Measurements from ENCODE around the gene SEC22A. TPM values are rescaled to one million over a fixed set of nuclear protein-coding genes. Genes with fewer than 3 reads are reported as not detected.

SEC22A gene
- total and polyA plus RNA-seq, 9 donors, result 10.2 to 45.3 (median 19.9) TPM

DNA sequence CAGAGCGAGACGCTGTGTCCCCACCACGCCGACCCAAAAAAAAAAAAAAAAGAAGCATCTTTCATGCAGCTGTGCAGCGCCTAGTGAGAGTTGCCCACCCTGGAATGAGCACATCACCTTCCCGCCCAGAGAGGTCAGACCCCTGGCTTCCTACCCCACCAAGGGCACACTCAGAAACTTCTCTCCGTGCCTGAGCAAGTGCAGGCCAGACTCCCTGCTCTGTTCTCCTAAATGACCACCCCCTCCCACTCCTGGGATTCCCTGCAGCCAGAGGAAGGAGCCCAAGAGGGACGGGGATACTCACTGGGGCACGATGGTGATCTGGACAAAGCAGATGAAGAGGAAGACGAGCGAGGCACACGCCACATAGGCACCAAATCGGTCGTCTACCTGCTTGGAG lies 116.0 kb downstream of the SEC22A start:
- Histone ChIP-seq H3K27ac (no peak overlapping the region), H3K27me3 (no peaks in the 10 kb centered on the region), H3K9me3 (no peaks in the 10 kb centered on the region), H3K4me1 (ENCODE audit: insufficient read depth) (no peaks in the 10 kb centered on the region), H3K36me3 (no peaks in the 10 kb centered on the region), H3K4me3 (no peak overlapping the region)
- WGBS, 3 donors, result 90 to 94% (median 92%) methylated on average over 14 of the region's 14 CpGs
- no peak for DNase-seq
- intact Hi-C loops (cut with DNase I), result no loop called here
- TF ChIP-seq POLR2A (IDR thresholded peaks at IDR 0.05), result no peak
- TF ChIP-seq, protein P1, sequence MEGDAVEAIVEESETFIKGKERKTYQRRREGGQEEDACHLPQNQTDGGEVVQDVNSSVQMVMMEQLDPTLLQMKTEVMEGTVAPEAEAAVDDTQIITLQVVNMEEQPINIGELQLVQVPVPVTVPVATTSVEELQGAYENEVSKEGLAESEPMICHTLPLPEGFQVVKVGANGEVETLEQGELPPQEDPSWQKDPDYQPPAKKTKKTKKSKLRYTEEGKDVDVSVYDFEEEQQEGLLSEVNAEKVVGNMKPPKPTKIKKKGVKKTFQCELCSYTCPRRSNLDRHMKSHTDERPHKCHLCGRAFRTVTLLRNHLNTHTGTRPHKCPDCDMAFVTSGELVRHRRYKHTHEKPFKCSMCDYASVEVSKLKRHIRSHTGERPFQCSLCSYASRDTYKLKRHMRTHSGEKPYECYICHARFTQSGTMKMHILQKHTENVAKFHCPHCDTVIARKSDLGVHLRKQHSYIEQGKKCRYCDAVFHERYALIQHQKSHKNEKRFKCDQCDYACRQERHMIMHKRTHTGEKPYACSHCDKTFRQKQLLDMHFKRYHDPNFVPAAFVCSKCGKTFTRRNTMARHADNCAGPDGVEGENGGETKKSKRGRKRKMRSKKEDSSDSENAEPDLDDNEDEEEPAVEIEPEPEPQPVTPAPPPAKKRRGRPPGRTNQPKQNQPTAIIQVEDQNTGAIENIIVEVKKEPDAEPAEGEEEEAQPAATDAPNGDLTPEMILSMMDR (IDR thresholded peaks at IDR 0.05), result no peak
- TF ChIP-seq EP300 (IDR thresholded peaks at IDR 0.05), result no peak

DNA sequence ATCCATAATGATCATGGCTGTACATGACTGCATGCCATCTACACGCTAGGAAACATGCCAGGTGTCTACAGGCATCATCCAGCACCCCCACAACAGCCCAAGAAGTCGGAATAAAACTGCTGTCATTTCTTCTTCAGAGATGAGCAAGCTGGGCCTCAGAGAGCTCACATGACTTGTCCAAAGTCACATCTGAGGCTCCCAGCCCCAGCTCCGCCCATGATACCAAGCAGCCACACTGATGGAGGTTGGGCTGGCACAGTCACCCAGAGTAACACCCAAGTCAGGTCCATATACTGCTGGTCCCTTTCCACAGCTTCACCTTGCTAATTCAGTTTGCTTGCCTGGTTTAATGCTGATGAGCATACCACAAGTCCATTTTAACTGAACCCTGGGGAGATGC lies 116.6 kb downstream of the SEC22A start:
- H3K4me1 ChIP-seq (ENCODE audit: insufficient read depth), result no peaks in the 10 kb centered on the region
- H3K4me3 ChIP-seq, result no peak overlapping the region
- no peak overlapping the region for H3K27ac ChIP-seq
- TF ChIP-seq POLR2A (IDR thresholded peaks at IDR 0.05) (no peak), EP300 (IDR thresholded peaks at IDR 0.05) (no peak)
- TF ChIP-seq, protein P1 (IDR thresholded peaks at IDR 0.05), result no peak
- H3K27me3 ChIP-seq, result no peaks in the 10 kb centered on the region
- no peak for DNase-seq
- H3K9me3 ChIP-seq, result no peaks in the 10 kb centered on the region
- intact Hi-C loops (cut with DNase I), result no loop called here
- 92 to 95% (median 93%) methylated on average over 3 of the region's 3 CpGs for WGBS, 3 donors
- H3K36me3 ChIP-seq, result no peaks in the 10 kb centered on the region

DNA sequence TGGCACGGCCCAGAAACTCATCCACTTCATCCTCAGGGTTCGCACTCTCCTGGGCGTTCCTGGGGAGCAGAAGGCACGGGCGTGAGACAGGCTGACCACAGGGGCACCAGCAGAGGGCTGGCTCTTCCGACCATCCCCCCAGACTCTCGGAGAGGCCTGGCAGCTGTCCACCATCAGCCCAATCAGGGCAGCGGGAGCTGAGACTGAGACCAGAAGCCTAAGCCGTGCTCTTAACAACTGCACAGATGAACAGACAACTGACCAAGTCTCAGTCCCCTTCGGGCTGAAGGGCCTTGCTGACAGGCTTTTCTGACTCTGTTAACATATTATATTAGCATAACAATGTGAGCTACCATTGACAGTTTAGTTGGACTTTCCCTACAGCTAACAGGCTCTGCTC lies 118.0 kb downstream of the SEC22A start:
- intact Hi-C loops (cut with DNase I), result no loop called here
- DNase-seq, result no peak
- no peaks in the 10 kb centered on the region for H3K36me3 ChIP-seq
- TF ChIP-seq EP300 (IDR thresholded peaks at IDR 0.05) (no peak), POLR2A (IDR thresholded peaks at IDR 0.05) (no peak)
- TF ChIP-seq, protein P1 (IDR thresholded peaks at IDR 0.05), result no peak
- no peaks in the 10 kb centered on the region for H3K27me3 ChIP-seq
- 63 to 64% (median 63%) methylated on average over 10 of the region's 10 CpGs for WGBS, 3 donors
- H3K4me3 ChIP-seq, result no peak overlapping the region
- H3K27ac ChIP-seq, result no peak overlapping the region
- no peaks in the 10 kb centered on the region for H3K4me1 ChIP-seq (ENCODE audit: insufficient read depth)
- no peaks in the 10 kb centered on the region for H3K9me3 ChIP-seq

DNA sequence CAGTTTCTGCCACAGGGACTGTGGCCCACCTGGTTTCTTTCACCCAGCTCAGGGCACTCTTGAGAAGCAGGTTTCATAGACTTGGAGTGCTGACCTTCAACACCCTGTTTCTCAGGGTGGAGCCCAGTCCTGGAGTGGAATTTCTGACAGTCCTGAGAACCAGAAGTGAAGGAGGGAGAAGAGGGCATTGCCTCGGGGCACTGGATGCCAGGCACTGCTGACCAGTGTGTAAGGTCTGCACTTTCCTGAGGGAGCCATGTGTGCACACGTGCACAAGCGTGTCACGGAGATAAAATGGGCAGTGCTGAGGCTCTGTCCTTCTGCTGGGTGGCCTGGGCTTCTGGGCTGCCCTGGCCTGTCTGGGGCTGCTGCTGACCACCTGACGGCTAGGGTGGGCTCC lies 118.5 kb downstream of the SEC22A start:
- intact Hi-C loops (cut with DNase I), result no loop called here
- Histone ChIP-seq H3K36me3 (no peaks in the 10 kb centered on the region), H3K4me3 (no peak overlapping the region), H3K4me1 (ENCODE audit: insufficient read depth) (no peaks in the 10 kb centered on the region), H3K27ac (no peak overlapping the region), H3K27me3 (no peaks in the 10 kb centered on the region), H3K9me3 (no peaks in the 10 kb centered on the region)
- WGBS, 3 donors, result 84 to 92% (median 88%) methylated on average over 5 of the region's 5 CpGs
- DNase-seq, result no peak
- TF ChIP-seq, protein P1 (IDR thresholded peaks at IDR 0.05), result no peak
- TF ChIP-seq EP300 (IDR thresholded peaks at IDR 0.05) (no peak), POLR2A (IDR thresholded peaks at IDR 0.05) (no peak)

DNA sequence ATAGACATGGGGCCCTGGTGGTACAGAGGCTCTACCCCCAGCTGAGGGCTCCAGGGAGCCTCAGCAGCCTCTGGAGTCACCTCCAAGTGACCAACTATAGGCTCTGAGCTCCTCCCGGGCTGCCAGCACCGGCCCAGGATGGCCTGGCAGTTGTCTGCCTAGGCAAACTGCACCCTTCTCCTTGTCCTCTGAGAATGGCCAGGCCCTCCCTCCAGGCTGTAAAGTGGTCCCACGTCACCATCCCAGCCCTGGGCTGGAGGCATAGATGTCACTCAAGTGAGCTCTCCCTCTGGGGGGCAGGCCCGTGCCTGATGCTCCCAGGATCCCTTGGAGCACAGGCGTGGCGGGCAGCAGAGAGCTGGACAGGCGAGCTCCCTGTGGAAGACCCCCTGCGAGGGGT lies 120.1 kb downstream of the SEC22A start:
- no peak for DNase-seq
- intact Hi-C loops (cut with DNase I), result no loop called here

More for the DNA sequence above, 120.1 kb downstream of the SEC22A start:
- Histone ChIP-seq H3K27ac (no peak overlapping the region), H3K27me3 (no peaks in the 10 kb centered on the region), H3K36me3 (no peaks in the 10 kb centered on the region), H3K4me3 (no peak overlapping the region), H3K4me1 (ENCODE audit: insufficient read depth) (no peaks in the 10 kb centered on the region), H3K9me3 (no peaks in the 10 kb centered on the region)
- 84 to 89% (median 88%) methylated on average over 8 of the region's 8 CpGs for WGBS, 3 donors
- TF ChIP-seq POLR2A (IDR thresholded peaks at IDR 0.05), result no peak
- TF ChIP-seq, protein P1 (IDR thresholded peaks at IDR 0.05), result no peak
